ENCODE measurements around the gene ACSM4.

GRCh38 chr12:7344833-7345606 is 41.1 kb downstream of the ACSM4 start:
- TF ChIP-seq EZH2 (IDR thresholded peaks at IDR 0.05; ENCODE audit: borderline replicate concordance): no peak
- TF ChIP-seq, protein P1, sequence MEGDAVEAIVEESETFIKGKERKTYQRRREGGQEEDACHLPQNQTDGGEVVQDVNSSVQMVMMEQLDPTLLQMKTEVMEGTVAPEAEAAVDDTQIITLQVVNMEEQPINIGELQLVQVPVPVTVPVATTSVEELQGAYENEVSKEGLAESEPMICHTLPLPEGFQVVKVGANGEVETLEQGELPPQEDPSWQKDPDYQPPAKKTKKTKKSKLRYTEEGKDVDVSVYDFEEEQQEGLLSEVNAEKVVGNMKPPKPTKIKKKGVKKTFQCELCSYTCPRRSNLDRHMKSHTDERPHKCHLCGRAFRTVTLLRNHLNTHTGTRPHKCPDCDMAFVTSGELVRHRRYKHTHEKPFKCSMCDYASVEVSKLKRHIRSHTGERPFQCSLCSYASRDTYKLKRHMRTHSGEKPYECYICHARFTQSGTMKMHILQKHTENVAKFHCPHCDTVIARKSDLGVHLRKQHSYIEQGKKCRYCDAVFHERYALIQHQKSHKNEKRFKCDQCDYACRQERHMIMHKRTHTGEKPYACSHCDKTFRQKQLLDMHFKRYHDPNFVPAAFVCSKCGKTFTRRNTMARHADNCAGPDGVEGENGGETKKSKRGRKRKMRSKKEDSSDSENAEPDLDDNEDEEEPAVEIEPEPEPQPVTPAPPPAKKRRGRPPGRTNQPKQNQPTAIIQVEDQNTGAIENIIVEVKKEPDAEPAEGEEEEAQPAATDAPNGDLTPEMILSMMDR (IDR thresholded peaks at IDR 0.05; ENCODE audit: poor library complexity): no peak

Measured in hepatocyte (in vitro differentiated cells).